HepG2 (cell line): ENCODE measurements around the gene MRPL38. TPM values are rescaled to one million over a fixed set of nuclear protein-coding genes. Genes with fewer than 3 reads are reported as not detected.
A peak's percentile ranks its signal among the peaks of the same experiment; 100 is the strongest.

Experiments
- ARNTL ChIP-seq: sonication (generic); formaldehyde crosslinking; IDR thresholded peaks from 2 replicates; pipeline ENCODE4 v1.4.0; 2020; ENCODE audit warnings: mild to moderate bottlenecking, missing genetic modification reagents
- EEA1 ChIP-seq: sonication (generic); formaldehyde crosslinking; IDR thresholded peaks from 2 replicates; pipeline ENCODE4 v1.5.1; 2020; ENCODE audit warnings: mild to moderate bottlenecking, missing genetic modification reagents, borderline replicate concordance
- KDM4B ChIP-seq: sonication (generic); formaldehyde crosslinking; IDR thresholded peaks from 2 replicates; pipeline ENCODE4 v1.4.0; 2020; ENCODE audit warnings: missing genetic modification reagents
- MAZ ChIP-seq, 2 experiments: sonication (generic) in 1 of 2; formaldehyde crosslinking in 1 of 2; IDR thresholded peaks; 2 replicates each; pipeline versions ENCODE4 v1.5.0 to v1.6.1; 2012 to 2020; ENCODE audit warnings: low read depth in 2 of 2, mild to moderate bottlenecking in 2 of 2, borderline replicate concordance in 1 of 2, improper control_type of control experiment in 1 of 2, low read length in 1 of 2, missing genetic modification reagents in 1 of 2, moderate library complexity in 1 of 2
- MIER3 ChIP-seq: IDR thresholded peaks from 2 replicates; pipeline ENCODE4 v1.6.1; 2016; ENCODE audit warnings: missing compliant biosample characterization, borderline replicate concordance
- MTA1 ChIP-seq: sonication (generic); formaldehyde crosslinking; IDR thresholded peaks from 2 replicates; pipeline ENCODE4 v1.4.0; 2020; ENCODE audit warnings: missing genetic modification reagents, mild to moderate bottlenecking, borderline replicate concordance
- NFATC3 ChIP-seq: sonication (generic); formaldehyde crosslinking; IDR thresholded peaks from 2 replicates; pipeline ENCODE4 v1.5.1; 2020; ENCODE audit warnings: mild to moderate bottlenecking, missing genetic modification reagents
- NKX3-1 ChIP-seq: sonication (generic); formaldehyde crosslinking; IDR thresholded peaks from 2 replicates; pipeline ENCODE4 v1.5.0; 2020; ENCODE audit warnings: missing genetic modification reagents
- NR2F1 ChIP-seq, 2 experiments: fragments of 450-650 bp in 1 of 2; formaldehyde crosslinking in 1 of 2; IDR thresholded peaks; 2 replicates each; pipeline versions ENCODE4 v1.5.0 to v1.6.1; 2016 to 2020; ENCODE audit warnings: mild to moderate bottlenecking in 1 of 2, missing compliant biosample characterization in 1 of 2, missing genetic modification reagents in 1 of 2, moderate library complexity in 1 of 2
- SNAI1 ChIP-seq: sonication (generic); formaldehyde crosslinking; IDR thresholded peaks from 2 replicates; pipeline ENCODE4 v1.5.0; 2020; ENCODE audit warnings: mild to moderate bottlenecking, missing genetic modification reagents, borderline replicate concordance
- XRCC5 ChIP-seq: fragments of 200-400 bp; formaldehyde crosslinking; optimal IDR thresholded peaks from 2 replicates; pipeline ENCODE3; 2017; ENCODE audit warnings: mild to moderate bottlenecking, low read length
- ZNF75D ChIP-seq: sonication (generic); formaldehyde crosslinking; IDR thresholded peaks from 2 replicates; pipeline ENCODE4 v1.8.1; 2023; ENCODE audit warnings: missing genetic modification reagents, mild to moderate bottlenecking, borderline replicate concordance
- ZNF782 ChIP-seq: sonication (generic); formaldehyde crosslinking; IDR thresholded peaks from 2 replicates; pipeline ENCODE4 v1.4.0; 2020; ENCODE audit warnings: missing genetic modification reagents, mild to moderate bottlenecking, borderline replicate concordance
- ZNF883 ChIP-seq: sonication (generic); formaldehyde crosslinking; IDR thresholded peaks from 2 replicates; pipeline ENCODE4 v1.5.1; 2020; ENCODE audit warnings: mild to moderate bottlenecking, missing genetic modification reagents; ENCODE audit errors: not compliant biosample characterization
- polyA plus RNA-seq, 8 experiments: library from polyadenylated mRNA; depleted of rRNA in 3 of 8; stranded (reverse) in 7 of 8; unstranded in 1 of 8; fragments of >200 nt; fragmentation: Illumina TruSeq in 4 of 8; extraction: Trizol in 4 of 8; gene quantifications; 2 replicates each; pipeline versions ENCODE4 v1.2.1 to v1.2.3, GENCODE V29; 2011 to 2016; ENCODE audit warnings: low read depth in 4 of 8, missing spikeins in 1 of 8, mixed read lengths in 1 of 8; ENCODE audit not compliant: insufficient read depth in 1 of 8
- total RNA-seq, 5 experiments: library from RNA; depleted of rRNA; stranded (reverse); fragments of >200 nt; fragmentation: Illumina TruSeq; extraction: Trizol; gene quantifications; 2 replicates each; pipeline ENCODE4 v1.2.3, GENCODE V29; 2016; ENCODE audit warnings: low read depth in 1 of 5
- TF ChIP-seq, protein P1 (sequence below): sonication (generic); formaldehyde crosslinking; IDR thresholded peaks from 2 replicates; pipeline ENCODE4 v1.5.1; 2020; ENCODE audit warnings: mild to moderate bottlenecking, missing genetic modification reagents
- TF ChIP-seq, protein P2 (sequence below), 2 experiments: sonication (generic) in 1 of 2; formaldehyde crosslinking in 1 of 2; IDR thresholded peaks; 2 replicates each; pipeline versions ENCODE4 v1.4.0 to v1.6.1; 2016 to 2020; ENCODE audit warnings: borderline replicate concordance in 1 of 2, low read depth in 1 of 2, mild to moderate bottlenecking in 1 of 2, missing genetic modification reagents in 1 of 2
- TF ChIP-seq, protein P3 (sequence below): sonication (generic); formaldehyde crosslinking; IDR thresholded peaks from 2 replicates; pipeline ENCODE4 v1.4.0; 2020; ENCODE audit warnings: missing genetic modification reagents

MRPL38 gene
- total and polyA plus RNA-seq, 2 of the 13 experiments (the other 11 are each of a cell fraction or from before 2014, with no cell fraction given) = 83.7 to 125 TPM

DNA sequence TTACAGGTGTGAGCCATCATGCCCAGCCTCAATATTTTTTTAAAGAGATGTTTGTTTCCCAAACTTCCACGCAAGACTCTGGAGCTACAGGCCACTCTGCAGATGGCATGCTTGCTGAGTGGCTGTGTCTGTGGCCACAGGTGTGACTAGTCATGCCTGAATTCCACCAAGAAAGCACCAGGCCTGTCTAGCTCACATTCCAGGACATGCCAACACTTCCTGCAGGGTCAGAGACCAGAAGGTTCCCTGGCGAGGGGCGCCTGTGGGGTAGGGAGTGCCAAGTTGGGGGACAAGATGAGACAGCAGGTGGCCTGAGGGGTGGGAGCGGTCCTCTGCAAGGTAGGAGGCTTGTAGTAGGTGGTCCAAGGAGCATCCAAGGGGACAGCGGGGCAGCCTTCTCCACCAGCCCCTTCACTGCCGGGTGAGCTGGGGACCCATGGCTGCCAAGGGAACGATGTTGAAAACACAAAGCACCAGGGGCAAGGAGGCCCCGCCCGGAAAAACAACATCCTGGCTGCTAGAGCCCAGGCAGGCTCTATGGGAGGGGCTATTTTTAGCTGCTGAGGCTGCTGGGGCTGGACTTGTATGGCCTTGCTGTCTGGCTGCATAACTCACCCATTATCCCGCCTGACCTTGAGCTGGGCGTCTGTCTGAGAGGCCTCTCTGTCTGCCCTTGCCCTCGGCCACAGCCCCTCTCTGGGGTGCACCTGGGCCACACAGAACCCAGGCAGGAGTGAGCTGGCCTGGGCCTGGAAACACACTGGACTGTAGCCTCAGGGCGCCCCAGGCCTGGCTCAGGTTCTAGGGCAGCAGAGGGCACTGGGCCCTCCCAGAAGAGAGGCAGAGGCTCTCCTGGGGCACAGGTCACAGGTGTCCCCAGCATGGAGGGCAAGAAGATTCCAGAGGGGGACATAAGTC, 32.0 kb downstream of the MRPL38 start (continued):
- TF ChIP-seq, protein P1, sequence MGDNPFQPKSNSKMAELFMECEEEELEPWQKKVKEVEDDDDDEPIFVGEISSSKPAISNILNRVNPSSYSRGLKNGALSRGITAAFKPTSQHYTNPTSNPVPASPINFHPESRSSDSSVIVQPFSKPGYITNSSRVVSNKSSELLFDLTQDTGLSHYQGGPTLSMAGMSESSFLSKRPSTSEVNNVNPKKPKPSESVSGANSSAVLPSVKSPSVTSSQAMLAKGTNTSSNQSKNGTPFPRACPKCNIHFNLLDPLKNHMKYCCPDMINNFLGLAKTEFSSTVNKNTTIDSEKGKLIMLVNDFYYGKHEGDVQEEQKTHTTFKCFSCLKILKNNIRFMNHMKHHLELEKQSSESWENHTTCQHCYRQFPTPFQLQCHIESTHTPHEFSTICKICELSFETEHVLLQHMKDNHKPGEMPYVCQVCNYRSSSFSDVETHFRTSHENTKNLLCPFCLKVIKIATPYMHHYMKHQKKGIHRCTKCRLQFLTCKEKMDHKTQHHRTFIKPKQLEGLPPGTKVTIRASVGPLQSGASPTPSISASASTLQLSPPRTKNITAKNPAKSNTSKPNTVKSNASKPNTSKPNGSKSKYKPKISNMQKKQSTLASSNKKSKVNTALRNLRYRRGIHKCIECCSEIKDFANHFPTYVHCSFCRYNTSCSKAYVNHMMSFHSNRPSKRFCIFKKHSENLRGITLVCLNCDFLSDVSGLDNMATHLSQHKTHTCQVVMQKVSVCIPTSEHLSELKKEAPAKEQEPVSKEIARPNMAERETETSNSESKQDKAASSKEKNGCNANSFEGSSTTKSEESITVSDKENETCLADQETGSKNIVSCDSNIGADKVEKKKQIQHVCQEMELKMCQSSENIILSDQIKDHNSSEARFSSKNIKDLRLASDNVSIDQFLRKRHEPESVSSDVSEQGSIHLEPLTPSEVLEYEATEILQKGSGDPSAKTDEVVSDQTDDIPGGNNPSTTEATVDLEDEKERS = peak; percentile 90
- TF ChIP-seq NFATC3 = no peak; the same call in 1 of the 2 replicates
- no peak for TF ChIP-seq ZNF782 (CRISPR knock-in tag)
- peak; percentile 84; the same call in 1 of the 2 replicates for TF ChIP-seq ARNTL
- peak; percentile 95 for TF ChIP-seq MIER3
- TF ChIP-seq, protein P2, sequence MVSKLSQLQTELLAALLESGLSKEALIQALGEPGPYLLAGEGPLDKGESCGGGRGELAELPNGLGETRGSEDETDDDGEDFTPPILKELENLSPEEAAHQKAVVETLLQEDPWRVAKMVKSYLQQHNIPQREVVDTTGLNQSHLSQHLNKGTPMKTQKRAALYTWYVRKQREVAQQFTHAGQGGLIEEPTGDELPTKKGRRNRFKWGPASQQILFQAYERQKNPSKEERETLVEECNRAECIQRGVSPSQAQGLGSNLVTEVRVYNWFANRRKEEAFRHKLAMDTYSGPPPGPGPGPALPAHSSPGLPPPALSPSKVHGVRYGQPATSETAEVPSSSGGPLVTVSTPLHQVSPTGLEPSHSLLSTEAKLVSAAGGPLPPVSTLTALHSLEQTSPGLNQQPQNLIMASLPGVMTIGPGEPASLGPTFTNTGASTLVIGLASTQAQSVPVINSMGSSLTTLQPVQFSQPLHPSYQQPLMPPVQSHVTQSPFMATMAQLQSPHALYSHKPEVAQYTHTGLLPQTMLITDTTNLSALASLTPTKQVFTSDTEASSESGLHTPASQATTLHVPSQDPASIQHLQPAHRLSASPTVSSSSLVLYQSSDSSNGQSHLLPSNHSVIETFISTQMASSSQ (IDR thresholded peaks at IDR 0.05; ENCODE audit: low read depth) = no peak; the same call in 1 of the 2 replicates
- TF ChIP-seq, protein P2 (CRISPR knock-in tag; IDR thresholded peaks at IDR 0.05; ENCODE audit: borderline replicate concordance) = peak; percentile 88
- TF ChIP-seq NKX3-1 = no peak; the same call in 1 of the 2 replicates
- no peak for TF ChIP-seq SNAI1
- no peak for TF ChIP-seq ZNF75D
- peak; percentile 99 for TF ChIP-seq MTA1 (CRISPR knock-in tag)
- no peak for TF ChIP-seq EEA1 (CRISPR knock-in tag)
- peak; percentile 40 for TF ChIP-seq ZNF883 (CRISPR knock-in tag)
- peak; percentile 89 for TF ChIP-seq XRCC5
- TF ChIP-seq MAZ (IDR thresholded peaks at IDR 0.05; ENCODE audit: borderline replicate concordance, low read depth, low read length) = peak; percentile 93; the same call in 1 of the 2 replicates
- peak; percentile 96 for TF ChIP-seq MAZ (CRISPR knock-in tag; IDR thresholded peaks at IDR 0.05; ENCODE audit: low read depth)
- TF ChIP-seq, protein P3, sequence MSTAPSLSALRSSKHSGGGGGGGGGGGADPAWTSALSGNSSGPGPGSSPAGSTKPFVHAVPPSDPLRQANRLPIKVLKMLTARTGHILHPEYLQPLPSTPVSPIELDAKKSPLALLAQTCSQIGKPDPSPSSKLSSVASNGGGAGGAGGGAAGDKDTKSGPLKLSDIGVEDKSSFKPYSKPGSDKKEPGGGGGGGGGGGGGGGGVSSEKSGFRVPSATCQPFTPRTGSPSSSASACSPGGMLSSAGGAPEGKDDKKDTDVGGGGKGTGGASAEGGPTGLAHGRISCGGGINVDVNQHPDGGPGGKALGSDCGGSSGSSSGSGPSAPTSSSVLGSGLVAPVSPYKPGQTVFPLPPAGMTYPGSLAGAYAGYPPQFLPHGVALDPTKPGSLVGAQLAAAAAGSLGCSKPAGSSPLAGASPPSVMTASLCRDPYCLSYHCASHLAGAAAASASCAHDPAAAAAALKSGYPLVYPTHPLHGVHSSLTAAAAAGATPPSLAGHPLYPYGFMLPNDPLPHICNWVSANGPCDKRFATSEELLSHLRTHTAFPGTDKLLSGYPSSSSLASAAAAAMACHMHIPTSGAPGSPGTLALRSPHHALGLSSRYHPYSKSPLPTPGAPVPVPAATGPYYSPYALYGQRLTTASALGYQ = peak; percentile 89
- peak; percentile 95 for TF ChIP-seq KDM4B
- TF ChIP-seq NR2F1 (CRISPR knock-in tag; IDR thresholded peaks at IDR 0.05) = peak; percentile 23 to 58; a peak in 2 of 4 replicates
